Neuronal stem cell (in vitro differentiated cells): Measurements from ENCODE around the gene WASL.
"Not testable (repeated sequence)": the region's sequence is repeated elsewhere in the genome, so short reads cannot be mapped to it uniquely, and the experiment has no call there.

ENCODE experiments used
- DNase-seq: peaks from one replicate; pipeline ENCODE4 v3.0.0-alpha.2; 2013; ENCODE audit warnings: low spot score
- H2AFZ ChIP-seq: one replicate; pipeline ENCODE4 v1.6.1; 2013; ENCODE audit warnings: mild to moderate bottlenecking, low read length, inconsistent platforms
- H2AK5ac ChIP-seq: 2 replicates; pipeline ENCODE4 v1.6.1; 2013; ENCODE audit warnings: low read depth, mild to moderate bottlenecking, inconsistent platforms, low read length, moderate library complexity, mixed read lengths
- H2BK120ac ChIP-seq: 2 replicates; pipeline ENCODE4 v1.6.1; 2013; ENCODE audit warnings: low read depth, mild to moderate bottlenecking, inconsistent platforms, low read length, moderate library complexity, mixed read lengths
- H2BK12ac ChIP-seq: one replicate; pipeline ENCODE4 v1.6.1; 2013; ENCODE audit warnings: low read length, inconsistent platforms
- H2BK15ac ChIP-seq: 2 replicates; pipeline ENCODE4 v1.6.1; 2013; ENCODE audit warnings: mild to moderate bottlenecking, low read length, inconsistent platforms, mixed read lengths
- H2BK5ac ChIP-seq: one replicate; pipeline ENCODE4 v1.6.1; 2013; ENCODE audit warnings: inconsistent platforms, mild to moderate bottlenecking, low read length, moderate library complexity
- H3K14ac ChIP-seq: one replicate; pipeline ENCODE4 v1.6.1; 2013; ENCODE audit warnings: low read length, inconsistent platforms
- H3K18ac ChIP-seq: 2 replicates; pipeline ENCODE4 v1.6.1; 2013; ENCODE audit warnings: low read length, inconsistent platforms
- H3K23ac ChIP-seq: 2 replicates; pipeline ENCODE4 v1.6.1; 2013; ENCODE audit warnings: low read depth, mild to moderate bottlenecking, mixed read lengths, low read length, inconsistent platforms; ENCODE audit not compliant: poor library complexity
- H3K27ac ChIP-seq: replicated peaks from 3 replicates; pipeline ENCODE4 v1.5.1; 2013; ENCODE audit warnings: low read length, inconsistent platforms
- H3K27me3 ChIP-seq, 3 experiments: 2 replicates each; pipeline ENCODE4 v1.6.1; 2013; ENCODE audit warnings: low read length in 3 of 3, mild to moderate bottlenecking in 2 of 3, inconsistent platforms in 1 of 3, low read depth in 1 of 3, mixed read lengths in 1 of 3, moderate library complexity in 1 of 3; ENCODE audit not compliant: control insufficient read depth in 3 of 3, insufficient read depth in 3 of 3
- H3K36me3 ChIP-seq, 2 donors: replicated peaks in 1 of 2; 2 replicates each; pipeline ENCODE4 v1.6.1; 2013; ENCODE audit warnings: low read length in 2 of 2; ENCODE audit not compliant: control insufficient read depth in 2 of 2, insufficient read depth in 2 of 2
- H3K4ac ChIP-seq: 2 replicates; pipeline ENCODE4 v1.6.1; 2013; ENCODE audit warnings: inconsistent platforms, mild to moderate bottlenecking, low read length, moderate library complexity
- H3K4me1 ChIP-seq, 2 donors: 1 replicate in 1 of 2; 2 replicates in 1 of 2; pipeline ENCODE4 v1.6.1; 2013; ENCODE audit warnings: low read length in 2 of 2, low read depth in 1 of 2; ENCODE audit not compliant: control insufficient read depth in 2 of 2, insufficient read depth in 1 of 2
- H3K4me2 ChIP-seq: one replicate; pipeline ENCODE4 v1.6.1; 2013; ENCODE audit warnings: mild to moderate bottlenecking, low read length, inconsistent platforms; ENCODE audit not compliant: insufficient read depth, poor library complexity, severe bottlenecking
- H3K4me3 ChIP-seq, 2 donors: 2 replicates each; pipeline ENCODE4 v1.5.1; 2013; ENCODE audit warnings: low read length in 2 of 2, mild to moderate bottlenecking in 2 of 2, inconsistent platforms in 1 of 2, moderate library complexity in 1 of 2
- H3K79me1 ChIP-seq: one replicate; pipeline ENCODE4 v1.6.1; 2013; ENCODE audit warnings: low read depth, mild to moderate bottlenecking, inconsistent platforms, low read length, moderate library complexity
- H3K9ac ChIP-seq: one replicate; pipeline ENCODE4 v1.6.1; 2013; ENCODE audit warnings: mild to moderate bottlenecking, low read depth, low read length, inconsistent platforms; ENCODE audit not compliant: poor library complexity
- H3K9me3 ChIP-seq, 2 donors: replicated peaks in 1 of 2; 2 replicates each; pipeline versions ENCODE3 to v1.6.1; 2013; ENCODE audit warnings: low read length in 2 of 2, mild to moderate bottlenecking in 2 of 2, inconsistent platforms in 1 of 2, low read depth in 1 of 2, mixed read lengths in 1 of 2, moderate library complexity in 1 of 2; ENCODE audit not compliant: control insufficient read depth in 2 of 2, insufficient read depth in 1 of 2
- H4K8ac ChIP-seq: one replicate; pipeline ENCODE4 v1.6.1; 2013; ENCODE audit warnings: low read depth, mild to moderate bottlenecking, inconsistent platforms, low read length, moderate library complexity
- H4K91ac ChIP-seq: one replicate; pipeline ENCODE4 v1.6.1; 2013; ENCODE audit warnings: low read length, low read depth, mild to moderate bottlenecking, inconsistent platforms; ENCODE audit not compliant: poor library complexity
- WGBS, 2 donors: extraction: QIAGEN DNeasy Blood & Tissue Kit; methylation state at CpG; one replicate each; pipeline ENCODE4 v1.1.7; 2013; ENCODE audit warnings: missing lambda C conversion rate in 2 of 2, mixed read lengths in 1 of 2; ENCODE audit not compliant: insufficient read length in 2 of 2, insufficient replicate concordance in 1 of 2; ENCODE audit errors: extremely low coverage in 2 of 2; 5-methylcytosine and 5-hydroxymethylcytosine counted together

WASL gene

DNA sequence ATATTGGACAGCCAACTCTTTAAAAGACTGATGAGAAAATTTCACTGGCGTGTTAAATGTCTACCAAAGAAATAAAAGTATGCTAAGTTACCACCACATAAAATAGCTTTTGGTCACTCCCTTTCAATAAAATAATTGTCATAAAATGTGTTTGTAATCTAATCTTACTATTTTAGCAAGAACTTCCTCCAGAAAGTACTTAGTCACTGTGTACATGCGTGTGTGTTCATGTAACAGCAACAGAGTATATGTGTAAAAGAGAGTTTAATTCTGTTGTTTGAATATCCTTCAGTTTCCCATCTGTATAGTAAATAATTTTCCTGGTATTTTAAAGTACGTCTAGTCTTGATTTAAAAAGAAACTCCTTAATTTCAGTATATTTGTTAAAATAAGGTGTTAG, 35.0 kb upstream of the WASL start:
- Histone ChIP-seq H3K36me3 (no peaks in the 10 kb centered on the region), H3K4me2 (no peak overlapping the region), H2BK12ac (no peak overlapping the region), H2BK15ac (no peak overlapping the region), H3K27ac (no peak overlapping the region), H3K9me3 (no peaks in the 10 kb centered on the region), H2AFZ (no peak overlapping the region), H3K79me1 (no peaks in the 10 kb centered on the region), H2BK5ac (no peak overlapping the region), H3K23ac (no peak overlapping the region), H2AK5ac (no peak overlapping the region), H2BK120ac (no peak overlapping the region), H3K14ac (no peak overlapping the region), H3K18ac (no peak overlapping the region), H4K8ac (no peak overlapping the region), H3K27me3 (no peaks in the 10 kb centered on the region), H4K91ac (no peak overlapping the region), H3K4ac (no peak overlapping the region), H3K9ac (no peak overlapping the region), H3K4me1 (no peaks in the 10 kb centered on the region), H3K4me3 (no peak overlapping the region)
- DNase-seq, result no peak
- no CpG with 5 or more reads among the region's 3 CpGs for WGBS, 2 donors

DNA sequence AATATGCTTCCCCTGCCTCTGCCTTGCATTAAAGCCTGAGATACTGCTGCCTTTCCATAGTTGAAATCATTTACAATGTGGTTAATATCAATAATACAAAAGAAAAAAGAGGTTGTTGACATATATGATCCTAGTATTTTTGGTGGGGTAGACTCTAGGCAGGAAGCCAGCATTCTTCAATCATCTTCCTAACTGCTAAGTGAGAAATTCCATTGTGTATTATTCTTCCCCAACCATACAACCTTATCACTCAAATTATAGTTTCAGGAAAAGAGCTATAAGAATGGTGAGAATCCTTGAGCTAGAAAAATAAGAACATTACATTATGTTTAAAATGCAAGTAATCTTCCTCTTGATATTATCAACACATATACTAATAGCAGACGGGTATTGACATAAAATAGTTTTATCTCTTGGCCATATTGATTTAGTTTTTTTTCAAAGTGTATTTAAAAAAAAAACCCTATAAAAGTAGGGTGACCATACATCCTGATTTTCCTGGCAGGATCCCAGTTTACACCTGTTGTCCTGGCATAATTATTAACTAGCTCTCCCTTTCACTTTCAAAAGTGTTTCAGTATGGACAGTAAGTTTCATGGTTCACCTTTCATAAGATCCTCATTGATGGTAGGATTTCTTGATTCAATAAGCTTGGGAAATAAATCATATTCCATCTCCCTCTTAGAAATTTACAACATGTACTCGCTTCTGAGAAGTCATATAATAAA, 33.4 kb upstream of the WASL start:
- Histone ChIP-seq H3K27me3 (no peaks in the 10 kb centered on the region), H3K4me2 (no peak overlapping the region), H2AFZ (no peak overlapping the region), H2BK120ac (no peak overlapping the region), H3K9me3 (no peaks in the 10 kb centered on the region), H3K27ac (no peak overlapping the region), H4K8ac (no peak overlapping the region), H2BK12ac (no peak overlapping the region), H3K36me3 (no peaks in the 10 kb centered on the region), H3K4me1 (no peaks in the 10 kb centered on the region), H4K91ac (no peak overlapping the region), H3K18ac (no peak overlapping the region), H3K14ac (no peak overlapping the region), H3K23ac (no peak overlapping the region), H3K4ac (no peak overlapping the region), H2BK15ac (no peak overlapping the region), H3K4me3 (no peak overlapping the region), H2BK5ac (no peak overlapping the region), H3K79me1 (no peaks in the 10 kb centered on the region), H2AK5ac (no peak overlapping the region), H3K9ac (no peak overlapping the region)
- DNase-seq, result no peak
- no CpG with 5 or more reads among the region's 2 CpGs for WGBS, 2 donors

DNA sequence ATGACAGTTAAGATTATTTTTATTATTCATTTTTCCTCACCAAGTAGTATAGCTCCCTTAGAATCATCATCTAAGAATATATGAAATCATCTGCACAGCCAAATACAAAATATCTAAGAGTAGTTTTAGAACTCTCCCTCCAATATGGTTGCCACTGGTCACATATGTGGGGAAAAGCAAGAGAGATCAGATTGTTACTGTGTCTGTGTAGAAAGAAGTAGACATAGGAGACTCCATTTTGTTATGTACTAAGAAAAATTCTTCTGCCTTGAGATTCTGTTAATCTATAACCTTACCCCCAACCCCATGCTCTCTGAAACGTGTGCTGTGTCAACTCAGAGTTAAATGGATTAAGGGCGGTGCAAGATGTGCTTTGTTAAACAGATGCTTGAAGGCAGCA, 31.7 kb upstream of the WASL start:
- H2AFZ ChIP-seq, H3K4me3 ChIP-seq, H3K27me3 ChIP-seq, H3K14ac ChIP-seq, H3K9me3 ChIP-seq, DNase-seq, H3K23ac ChIP-seq, H3K4me1 ChIP-seq, H2BK12ac ChIP-seq, H2BK15ac ChIP-seq, H3K4me2 ChIP-seq, H4K8ac ChIP-seq, H3K18ac ChIP-seq, H2BK120ac ChIP-seq, H3K79me1 ChIP-seq, H4K91ac ChIP-seq, H3K4ac ChIP-seq, H3K27ac ChIP-seq, H3K36me3 ChIP-seq, H2BK5ac ChIP-seq, H3K9ac ChIP-seq, H2AK5ac ChIP-seq: not testable (repeated sequence)
- no CpG with 5 or more reads among the region's 2 CpGs for WGBS, 2 donors

DNA sequence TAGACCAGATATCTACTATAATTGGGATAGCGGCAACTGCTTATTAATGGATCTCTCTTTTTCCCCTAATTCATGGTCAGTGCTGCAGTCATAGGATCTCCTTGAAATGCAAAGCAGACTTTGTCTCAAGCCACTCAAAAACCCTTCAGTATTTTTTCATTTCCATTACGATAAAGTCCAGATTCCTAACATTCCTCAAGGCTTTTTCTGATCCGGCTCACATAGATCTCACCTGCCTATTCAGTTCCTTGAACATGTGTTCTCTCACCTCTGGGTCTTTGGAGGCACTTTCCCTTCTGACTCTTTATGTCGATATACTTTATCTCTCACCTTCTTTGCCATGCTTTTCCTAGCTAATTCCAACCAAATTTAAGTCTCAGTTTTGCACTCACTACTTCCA, 25.7 kb upstream of the WASL start:
- Histone ChIP-seq H3K27ac (no peak overlapping the region), H3K9ac (no peak overlapping the region), H2AFZ (no peak overlapping the region), H3K4me1 (no peaks in the 10 kb centered on the region), H3K27me3 (no peaks in the 10 kb centered on the region), H3K23ac (no peak overlapping the region), H2BK12ac (no peak overlapping the region), H2BK120ac (no peak overlapping the region), H3K36me3 (no peaks in the 10 kb centered on the region), H3K14ac (no peak overlapping the region), H3K4me2 (no peak overlapping the region), H3K4ac (no peak overlapping the region), H2AK5ac (no peak overlapping the region), H3K18ac (no peak overlapping the region), H2BK5ac (no peak overlapping the region), H2BK15ac (no peak overlapping the region), H3K9me3 (no peaks in the 10 kb centered on the region), H4K8ac (no peak overlapping the region), H3K79me1 (no peaks in the 10 kb centered on the region), H4K91ac (no peak overlapping the region), H3K4me3 (no peak overlapping the region)
- DNase-seq, result no peak
- whole genome bisulfite sequencing, 2 donors, result no CpG with 5 or more reads among the region's 4 CpGs
